Putamen (tissue), 1 donor: ENCODE measurements around the gene ALPI.

Experiments used
- DNase-seq: peaks from one replicate; pipeline ENCODE4 v3.0.0-alpha.2; 2016; ENCODE audit warnings: low spot score

The ALPI gene

DNA sequence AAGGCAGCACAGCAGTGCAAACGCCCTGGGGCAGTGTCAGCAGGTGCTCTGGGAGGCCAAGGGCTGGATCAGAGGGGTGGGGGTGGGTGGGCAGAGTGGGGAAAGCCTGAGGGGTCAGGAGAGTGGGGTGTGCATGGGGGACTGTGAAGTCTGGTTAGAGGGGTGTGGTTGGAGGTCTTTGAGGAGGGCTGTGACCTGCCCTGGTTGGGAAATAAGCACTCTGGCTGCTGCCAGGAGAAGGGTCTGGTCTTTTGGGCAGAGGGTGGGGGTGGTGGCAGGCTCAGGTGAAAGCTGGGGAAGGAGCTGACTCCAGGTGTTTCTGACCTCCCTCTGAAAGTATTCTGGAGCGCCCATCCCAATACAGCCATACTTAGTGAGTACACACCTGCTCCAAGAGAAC is 4.2 kb downstream of the ALPI start:
- DNase-seq, result no peak

DNA sequence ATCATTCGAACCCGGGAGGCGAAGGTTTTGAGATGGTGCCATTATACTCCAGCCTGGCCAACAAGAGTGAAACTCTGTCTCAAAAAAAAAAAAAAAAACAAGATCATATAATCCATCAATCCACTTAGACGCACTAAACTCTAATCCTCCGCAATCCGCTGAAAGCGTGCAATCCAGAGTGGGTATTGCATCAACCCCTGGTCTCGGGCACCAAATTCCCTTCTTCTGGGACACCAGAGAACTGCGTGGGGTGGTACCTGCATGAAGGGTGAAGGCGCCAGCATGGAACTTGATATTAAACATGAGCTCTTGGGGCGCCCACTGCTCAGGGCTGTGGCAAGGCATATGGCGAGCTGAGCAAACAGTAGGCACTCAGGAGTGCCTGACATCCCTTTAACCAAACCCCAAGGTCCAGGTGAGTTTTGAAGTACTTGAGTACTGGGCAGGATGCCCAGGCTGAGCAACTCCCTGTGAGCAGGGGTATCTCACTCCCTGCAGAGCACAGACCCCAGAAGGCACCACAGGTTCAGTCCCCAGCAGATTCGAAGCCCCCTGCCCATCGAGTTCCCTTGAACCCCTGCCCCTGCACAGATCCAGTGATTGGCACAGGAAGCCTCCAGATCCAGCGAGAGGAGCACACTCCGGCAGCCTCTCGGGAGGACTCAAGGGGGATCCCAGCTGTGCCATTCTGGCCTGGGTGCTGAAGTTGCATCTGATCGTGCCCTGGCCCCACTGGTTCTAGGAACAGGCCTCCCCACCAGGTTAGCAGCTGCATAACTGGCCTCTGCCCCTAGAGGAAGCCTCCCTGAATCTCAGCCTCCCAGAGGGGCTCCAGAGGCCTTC is 8.0 kb downstream of the ALPI start:
- DNase-seq, result no peak

DNA sequence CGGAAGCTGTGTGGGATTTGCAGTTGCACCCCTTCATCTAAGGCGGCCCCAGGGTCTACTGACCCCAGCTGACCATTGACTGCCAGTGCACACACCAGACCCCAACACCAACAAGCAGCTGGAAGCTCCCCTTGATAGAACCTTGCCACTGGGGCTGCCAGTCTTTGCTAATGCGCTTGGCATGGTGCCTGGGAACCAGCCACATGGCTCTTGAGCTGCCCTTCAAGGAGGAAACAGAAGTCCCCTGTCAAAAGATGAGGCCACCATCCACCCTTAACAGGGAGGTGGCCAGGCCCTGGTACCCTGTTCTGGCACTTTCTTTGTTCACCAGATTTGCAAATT is 8.6 kb downstream of the ALPI start:
- no peak for DNase-seq

DNA sequence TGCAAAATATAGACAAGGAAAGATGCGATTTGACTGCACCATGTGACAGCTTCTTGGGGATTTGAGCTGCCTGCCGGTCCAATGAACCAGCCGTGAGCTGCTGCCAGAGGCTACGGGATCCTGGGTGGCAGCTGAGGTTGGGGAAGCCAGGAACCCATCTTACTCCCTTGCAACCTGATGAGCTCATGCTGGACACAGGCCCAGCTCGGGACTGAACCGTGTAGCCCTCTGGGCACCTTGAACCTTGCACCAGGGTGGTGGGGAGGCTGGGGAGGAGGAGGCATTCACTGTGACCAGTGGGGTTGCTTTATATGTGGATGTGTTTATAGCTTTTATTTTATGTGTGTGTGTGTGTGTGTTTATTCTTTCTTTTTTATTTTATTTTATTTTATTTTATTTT is 9.1 kb downstream of the ALPI start:
- no peak for DNase-seq

DNA sequence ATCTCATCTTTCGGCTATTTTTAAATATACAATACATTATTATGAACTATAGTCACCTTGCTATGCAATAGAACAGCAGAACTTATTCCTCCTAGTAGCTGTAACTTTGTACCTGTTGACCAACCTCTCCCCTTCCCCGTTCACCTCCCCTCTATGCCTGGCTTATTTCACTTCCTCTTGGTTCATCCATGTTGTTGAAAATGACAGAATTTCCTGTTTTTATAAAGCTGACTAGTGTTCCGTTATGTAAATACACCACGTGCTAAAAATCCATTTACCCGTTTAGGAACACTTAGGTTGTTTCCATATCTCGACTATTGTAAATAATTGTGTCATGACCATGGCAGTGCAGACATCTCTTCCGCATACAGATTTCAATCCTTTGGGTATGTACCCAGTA is 10.3 kb downstream of the ALPI start:
- no peak for DNase-seq

DNA sequence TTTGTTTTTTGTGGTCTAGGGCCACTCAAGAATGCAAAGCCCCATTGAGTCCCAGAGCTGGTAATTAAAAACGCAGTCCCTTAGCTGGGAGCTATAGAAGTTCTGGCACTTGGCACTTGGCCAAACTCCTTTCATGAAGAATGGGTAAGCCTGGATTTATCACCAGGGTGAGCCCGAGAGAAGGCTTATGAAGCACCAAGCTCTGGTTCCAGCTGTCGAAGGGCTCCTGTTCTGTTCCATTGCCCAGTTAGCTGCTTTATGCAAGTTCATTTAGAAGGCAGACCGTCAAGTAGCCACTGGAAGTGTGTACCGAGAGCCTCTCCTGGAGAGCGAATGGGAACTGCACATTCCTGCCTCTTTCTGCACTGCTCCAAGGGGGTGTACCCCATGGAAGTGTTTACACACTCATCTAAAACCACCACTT is 17.5 kb downstream of the ALPI start:
- no peak for DNase-seq

DNA sequence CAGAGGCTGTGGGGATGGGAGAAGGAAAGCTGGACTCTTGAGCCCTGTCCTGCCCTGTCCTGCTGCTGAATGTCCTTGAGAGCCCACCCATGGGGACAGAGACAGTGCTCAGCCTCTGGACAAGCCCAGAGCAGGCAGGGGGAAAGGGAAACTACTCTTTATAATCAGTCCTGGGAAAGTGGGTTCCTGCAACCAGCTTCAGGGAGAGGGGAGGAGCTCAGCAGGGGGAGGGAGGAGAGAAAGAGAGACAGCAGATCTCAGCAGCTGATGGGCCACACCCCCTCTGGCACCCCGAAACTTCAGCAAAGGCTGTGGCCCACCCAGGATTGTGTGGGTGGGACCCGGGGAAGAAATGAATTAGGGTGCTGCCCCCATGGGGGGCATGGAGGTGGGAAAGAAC is 20.1 kb downstream of the ALPI start:
- DNase-seq, result no peak

DNA sequence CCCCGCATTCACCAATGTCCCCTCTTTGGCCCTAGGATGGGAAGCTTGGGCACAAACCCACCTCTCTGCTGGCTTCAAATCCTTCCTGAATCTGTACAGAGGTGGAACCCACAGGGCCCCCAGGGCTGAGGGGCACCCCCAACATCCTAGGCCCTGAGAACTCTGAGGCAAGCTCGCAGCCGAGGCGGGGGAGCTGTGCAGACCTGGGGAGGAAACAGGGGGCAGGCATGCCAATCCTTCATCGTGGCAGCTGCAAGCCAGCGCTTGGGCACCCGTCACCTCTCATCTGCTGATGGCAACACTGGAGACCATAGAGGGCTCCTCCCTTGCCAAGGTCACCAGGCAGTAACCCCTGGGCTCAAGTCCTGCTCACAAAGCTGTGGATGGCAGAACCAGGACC is 20.8 kb downstream of the ALPI start:
- no peak for DNase-seq

DNA sequence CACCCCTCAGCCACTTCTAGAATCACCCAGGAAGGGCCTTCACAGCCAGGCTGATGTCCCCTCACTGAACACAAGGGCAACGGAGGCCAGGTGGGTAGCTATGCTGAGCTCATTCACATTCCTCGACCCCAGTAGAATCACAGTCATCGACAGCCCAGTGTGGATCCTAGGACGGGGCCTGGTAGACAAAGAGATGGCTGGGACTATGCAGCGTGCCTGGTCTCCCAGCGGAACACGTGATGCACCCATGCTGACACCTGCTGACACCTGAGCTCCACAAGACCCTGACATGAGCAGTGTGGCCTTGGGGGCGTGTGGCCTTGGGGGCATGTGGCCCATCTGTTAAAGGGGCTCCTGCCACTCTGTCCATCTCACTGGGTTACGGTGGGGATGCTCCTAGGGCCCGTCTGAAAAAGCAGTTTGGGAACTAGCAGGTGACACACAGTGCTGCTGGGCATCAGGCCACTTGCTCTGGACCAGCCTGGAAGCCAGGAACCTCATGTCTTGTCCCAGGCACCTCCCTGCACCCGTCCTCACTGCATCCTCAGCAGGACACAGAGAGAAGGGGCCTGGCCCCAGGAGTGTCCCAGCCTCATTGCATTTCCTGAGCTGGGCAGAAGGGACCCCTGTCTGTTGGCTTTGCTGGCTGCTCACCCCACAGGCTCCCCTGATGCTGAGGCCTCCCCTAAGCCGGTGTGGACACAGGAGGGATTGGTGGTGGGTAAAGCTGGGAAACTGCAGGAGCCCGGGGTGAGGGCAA is 22.0 kb downstream of the ALPI start:
- no peak for DNase-seq

DNA sequence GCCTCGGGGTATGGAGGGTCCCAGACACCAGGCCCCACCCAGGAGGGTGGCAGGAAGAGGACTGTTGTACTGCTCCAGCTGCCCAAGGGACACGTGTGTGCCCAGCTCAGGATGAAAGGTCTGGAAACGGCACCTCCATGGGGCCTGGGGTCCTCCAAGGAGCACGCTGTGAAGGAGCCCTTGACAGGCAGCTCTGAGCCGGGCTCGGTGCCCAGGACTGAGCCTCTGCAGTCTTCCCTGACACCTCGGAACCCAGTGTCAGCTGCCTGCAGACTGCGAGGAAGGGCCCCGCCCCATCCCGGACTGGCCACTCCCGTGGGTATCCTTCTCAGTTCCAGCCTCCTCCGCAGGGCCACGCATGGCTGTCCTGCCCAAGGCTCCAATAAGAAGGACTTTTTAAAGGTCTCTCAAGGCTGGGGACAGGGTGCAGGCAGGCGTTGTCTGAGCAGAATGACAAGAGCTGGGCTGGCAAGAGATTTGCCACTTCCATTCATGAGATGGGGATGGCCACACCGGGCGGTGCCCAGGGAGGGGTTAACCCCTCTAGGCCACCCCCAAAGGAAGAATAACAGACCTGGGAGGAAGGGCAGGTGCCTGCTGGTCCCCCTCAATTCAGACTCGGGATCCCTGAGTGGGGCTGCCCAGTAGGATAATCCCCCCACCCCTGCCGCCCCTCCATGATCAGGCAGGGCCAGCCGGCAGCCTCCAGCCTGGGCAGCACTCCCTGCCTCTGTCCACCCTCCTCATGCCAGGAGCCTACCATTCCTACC is 22.8 kb downstream of the ALPI start:
- DNase-seq, result no peak

DNA sequence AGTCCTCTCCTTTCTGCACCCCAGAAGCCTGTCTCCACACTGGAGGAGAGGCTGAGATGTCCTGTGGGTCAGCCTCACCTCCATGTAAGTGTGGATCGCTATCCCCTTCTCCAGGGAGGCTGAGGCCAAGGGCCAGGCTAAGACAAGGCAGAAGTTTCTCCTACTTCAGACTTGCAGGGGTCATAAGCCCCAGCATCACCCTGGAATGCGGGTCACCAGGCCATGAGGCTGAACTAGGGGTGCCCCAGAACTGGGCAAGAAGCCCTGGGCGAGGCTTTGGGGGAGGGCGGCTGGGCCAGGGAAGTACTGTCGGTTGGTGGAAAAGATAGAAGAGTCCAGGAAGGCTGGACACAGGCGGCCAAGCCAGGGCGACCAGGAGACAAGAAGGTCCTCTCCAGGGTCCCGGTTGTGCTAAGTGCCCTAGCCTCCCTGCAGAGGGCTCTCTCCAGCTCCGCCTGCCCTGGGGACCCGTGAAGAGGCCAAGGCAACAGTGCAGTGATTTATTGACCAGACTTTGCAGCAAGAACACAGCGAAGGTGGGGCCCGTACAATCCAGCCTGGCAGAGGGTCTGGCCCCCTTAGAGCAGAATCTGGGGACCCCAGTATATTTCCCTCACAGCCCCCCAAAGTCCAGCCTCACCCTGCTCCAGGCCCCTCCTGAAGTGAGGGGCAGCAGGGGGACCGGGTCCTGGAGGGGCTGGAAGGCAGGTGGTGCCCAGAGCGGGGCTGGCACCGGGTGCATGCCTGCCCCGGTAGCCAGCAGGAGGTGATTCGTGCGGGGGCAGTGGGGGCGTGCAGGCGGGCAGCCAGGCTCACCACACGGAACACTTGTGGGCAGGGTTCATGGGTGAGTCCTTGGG is 23.6 kb downstream of the ALPI start:
- DNase-seq, result no peak

DNA sequence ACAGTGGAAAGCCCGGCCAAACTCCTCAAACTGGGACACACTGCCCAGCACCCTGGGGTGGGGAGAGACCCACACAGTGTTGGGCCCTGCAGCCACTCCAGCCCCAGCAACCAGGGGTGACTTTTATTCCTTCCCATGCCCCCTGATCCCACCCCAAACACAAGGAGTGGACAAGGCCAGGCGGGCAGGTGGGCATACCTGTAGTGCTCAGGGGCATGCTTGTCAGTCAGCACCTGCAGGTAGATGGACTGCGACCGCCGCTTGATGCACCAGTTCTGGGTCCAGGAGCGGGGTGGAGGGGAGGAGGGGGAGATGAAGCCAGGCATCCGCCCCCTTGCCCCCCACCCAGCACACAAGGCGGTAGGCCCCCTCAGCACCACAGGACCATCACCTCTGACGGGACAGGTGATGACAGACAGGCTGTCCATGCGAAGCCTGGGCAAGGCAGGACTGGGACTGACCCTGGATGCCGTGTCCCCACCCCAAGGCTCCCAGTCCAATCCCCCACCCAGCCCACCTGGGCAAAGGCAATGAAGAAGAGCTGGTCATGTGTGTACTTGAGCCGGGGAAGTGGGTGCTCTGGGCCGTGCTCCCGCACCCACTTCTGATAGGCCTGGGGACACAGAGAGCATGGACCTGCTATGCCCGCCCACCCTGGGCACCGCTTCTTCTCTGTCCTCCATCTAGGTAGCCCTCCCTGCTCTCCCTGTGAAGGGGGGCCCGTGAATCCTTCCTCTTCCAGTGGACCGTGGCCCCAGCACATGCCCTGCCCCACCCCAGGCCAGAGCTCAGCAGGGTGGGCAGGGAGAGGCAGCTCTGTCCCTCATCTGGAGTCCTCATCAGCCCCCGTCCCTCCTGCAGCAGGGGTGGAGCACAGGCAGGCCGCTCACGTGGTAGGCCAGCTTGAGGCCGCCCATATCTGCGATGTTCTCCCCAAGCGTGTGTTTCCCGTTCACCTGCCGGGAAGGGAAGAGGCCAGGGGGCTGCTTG is 24.5 kb downstream of the ALPI start:
- DNase-seq, result no peak

DNA sequence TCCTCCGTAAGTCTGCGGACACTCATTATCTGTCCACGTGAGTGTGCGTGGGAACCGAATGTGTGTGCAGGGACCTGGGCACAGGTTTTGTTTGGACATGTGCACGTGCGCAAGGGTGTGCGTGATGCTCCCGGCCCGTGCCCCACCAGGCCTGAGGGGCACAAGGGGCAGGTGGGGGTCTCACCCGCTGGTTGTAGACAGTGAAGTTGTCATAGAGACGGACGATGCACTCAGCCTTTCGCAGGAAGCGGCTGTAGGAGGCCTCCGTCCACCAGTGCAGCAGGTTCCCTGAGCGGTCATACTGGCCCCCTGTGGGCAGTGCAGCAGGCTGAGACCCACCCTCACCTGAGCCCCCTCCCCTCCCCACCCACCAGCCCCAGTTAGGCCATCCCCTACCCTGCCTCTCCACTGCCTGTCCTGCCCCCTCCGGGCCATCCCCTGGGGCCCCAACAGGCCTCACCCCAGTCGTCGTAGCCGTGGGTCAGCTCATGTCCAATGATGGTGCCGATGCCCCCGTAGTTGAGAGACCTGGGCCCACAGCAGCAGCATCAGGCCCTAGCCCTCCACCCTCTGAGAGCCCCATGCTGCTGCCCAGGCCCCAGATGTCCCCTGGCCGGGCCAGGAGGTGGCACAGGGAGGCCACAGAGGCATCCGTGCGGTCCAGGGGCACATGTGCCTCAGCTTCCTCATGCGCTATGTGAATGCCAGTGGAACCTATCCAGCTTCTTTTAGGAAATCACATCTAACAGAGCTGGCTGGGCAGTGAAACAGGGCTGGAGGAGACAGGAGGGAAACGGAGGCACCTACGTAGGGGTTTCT is 25.6 kb downstream of the ALPI start:
- DNase-seq, result no peak

DNA sequence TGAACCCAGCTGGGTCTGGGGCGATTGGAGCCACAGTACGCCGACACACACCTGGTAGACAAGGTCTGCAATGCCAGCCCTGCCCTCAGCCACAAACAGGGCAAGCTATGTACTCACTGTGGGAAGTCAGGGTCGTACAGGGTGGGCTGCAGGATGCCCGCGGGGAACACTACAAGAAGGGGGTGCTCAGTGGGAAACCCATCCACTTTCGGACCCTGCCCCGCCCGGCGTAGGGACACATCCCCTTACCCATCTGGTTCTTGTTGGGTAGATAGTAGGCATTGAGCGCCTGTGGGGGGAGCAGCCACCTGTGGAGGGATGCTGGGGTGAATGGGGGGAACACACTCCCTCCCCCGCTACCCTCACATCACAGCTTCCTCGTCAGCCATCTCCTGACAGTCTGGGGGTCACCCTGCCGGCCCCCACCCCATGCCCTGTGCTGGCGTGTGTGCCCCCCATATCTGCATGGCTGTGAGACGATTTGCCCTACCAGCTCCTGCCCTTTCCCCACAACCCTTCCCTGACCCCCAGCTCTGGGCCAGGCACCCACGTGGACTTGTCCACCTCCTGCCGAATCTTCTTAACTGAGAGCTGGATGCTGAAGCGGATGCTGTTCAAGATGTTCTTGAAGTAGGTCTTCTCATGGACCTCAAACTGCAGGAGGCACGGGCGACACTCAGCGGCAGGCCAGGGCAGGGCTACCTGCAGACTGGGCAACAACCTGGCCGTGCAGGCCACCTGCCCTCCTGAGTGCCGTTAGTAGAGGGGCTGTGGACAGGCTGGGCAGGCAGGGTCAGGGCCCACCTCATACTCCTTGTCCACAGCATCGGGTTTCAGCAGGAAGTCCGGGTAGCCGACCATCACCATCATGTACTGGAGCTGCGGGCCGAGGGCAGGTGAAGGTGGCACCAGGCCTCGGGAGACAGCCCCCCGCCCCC is 26.6 kb downstream of the ALPI start:
- DNase-seq, result no peak

DNA sequence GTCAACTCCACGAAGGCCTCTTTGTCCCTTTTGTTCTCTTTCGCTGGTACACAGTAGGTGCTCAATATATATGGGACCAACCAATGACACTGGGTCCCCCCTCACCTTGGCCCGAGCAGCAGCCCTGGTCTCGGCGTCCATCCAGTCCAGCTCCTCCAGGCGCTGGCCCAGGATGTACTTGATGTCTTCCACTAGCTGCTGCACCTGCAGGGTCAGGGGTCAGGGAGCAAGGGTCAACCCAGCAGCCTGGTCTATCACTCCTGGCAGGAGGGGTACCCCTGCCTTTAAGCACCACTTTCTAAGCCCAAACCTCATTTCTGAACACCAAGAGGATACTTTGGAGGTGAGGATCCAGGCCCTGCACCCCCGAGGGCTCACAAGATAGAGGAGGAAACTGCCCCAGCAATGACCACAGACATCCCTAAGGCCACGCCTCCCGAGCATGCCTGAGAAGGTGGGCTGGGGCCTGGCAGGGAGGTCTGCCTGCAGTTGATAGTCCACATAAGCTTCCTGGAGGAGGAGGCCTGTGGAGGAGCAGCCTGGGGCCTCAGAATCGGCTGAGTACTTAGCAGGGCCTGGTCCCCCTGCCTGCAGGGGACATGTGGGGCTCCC is 27.5 kb downstream of the ALPI start:
- no peak for DNase-seq

DNA sequence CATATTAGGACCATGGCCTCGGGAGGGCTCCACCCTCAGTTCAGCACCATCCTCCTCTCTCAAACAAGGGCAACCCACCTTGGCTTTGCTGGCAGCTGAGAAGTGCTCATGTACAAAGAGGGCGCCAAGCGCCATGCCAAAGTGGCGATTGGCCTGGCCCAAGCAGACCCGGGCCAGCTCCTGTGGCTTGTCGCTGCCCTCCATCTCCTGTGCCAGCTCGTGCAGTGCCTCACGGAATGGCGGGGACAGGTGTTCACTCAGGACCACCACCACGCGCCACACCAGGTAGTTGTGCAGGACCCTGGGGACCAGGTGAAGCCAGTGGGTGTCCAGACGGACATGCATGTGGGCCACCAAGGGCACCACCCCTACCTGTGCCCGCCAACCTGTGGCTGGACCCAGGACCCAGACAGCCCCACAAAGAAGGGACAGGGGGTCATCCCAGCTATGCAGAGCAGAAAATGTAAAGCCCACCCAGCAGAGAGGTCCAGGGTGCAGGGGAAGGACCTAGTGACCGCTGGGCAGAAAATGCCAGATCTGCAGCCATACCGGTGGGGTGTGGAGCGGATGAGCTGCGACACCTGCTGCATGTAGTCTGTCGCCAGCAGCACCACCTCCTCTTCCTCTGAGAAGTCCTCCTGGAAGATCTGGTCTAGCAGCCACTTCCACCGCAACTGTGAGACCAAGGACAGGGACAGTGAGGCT is 28.1 kb downstream of the ALPI start:
- DNase-seq, result no peak

DNA sequence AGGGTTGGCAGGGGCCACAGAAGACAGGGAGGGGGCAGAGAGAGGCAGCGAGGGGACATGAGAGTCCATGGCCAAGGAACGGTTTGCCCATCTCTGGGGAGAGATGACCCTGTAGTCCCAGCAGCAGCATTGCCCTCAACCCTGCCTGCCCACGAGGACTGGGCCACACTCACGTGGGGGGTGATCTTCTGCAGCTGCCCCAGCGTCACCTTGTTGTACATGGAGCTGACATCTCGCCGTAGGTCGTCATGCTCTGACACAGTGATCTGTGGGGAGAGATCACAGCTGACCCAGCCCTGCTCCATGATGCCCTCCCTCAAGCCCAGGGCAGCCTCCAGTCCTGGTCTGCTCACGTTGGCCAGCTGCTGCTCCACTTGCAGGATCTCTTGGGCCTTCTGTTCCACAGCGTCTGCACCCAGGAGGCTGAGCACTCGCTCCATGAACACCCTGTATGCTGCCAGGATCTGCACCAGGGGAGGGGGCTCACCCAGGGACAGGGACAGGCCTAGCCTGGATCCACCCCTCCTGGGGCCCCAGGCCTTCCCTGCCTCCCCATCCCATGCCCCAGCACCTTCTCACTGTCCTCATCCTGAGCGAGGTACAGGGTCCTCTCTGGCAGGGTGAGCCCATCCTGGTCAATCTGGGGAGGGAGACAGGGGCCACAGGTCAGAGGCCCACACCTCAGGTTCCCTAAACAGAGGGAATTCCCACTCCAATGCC is 28.8 kb downstream of the ALPI start:
- no peak for DNase-seq
